ENCODE data around the gene HOXD1.

- no peak for TF ChIP-seq CTCF (IDR thresholded peaks at IDR 0.05)
- TF ChIP-seq ZFX (IDR thresholded peaks at IDR 0.05; ENCODE audit: borderline replicate concordance): no peak
These were observed 23.7 kb upstream of the HOXD1 start for GRCh38 chr2:176164611-176165369.

Measured in 22Rv1 (cell line).